ENCODE measurements around the gene CERS6. TPM values are rescaled to one million over a fixed set of nuclear protein-coding genes. Genes with fewer than 3 reads are reported as not detected.

Gene CERS6
- total and polyA plus RNA-seq, 10 of the 15 experiments (the other 5 are each of a cell fraction or from before 2014, with no cell fraction given), result 1.3 to 20.4 (median 14.1) TPM

DNA sequence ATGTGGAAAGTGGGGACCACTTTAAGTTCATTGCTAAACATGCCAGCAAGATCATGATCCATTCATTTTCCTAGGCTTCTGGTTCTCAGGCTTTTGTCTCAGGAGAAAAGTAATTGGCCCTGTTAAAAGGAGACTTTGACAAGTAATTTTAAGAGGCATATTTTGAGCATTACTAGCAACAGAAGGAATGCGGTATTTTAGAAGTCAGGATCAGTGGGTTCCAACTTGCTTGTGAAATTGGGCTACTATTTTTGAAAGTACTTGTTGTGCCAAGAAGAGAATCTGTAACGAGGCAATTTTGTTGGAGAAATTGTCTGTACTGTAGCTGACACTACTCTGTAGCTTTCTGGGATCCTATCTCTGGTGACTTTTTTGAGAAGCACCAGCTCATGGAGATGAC lies 59.4 kb downstream of the CERS6 start (continued):
- TF ChIP-seq MTA3 (IDR thresholded peaks at IDR 0.05; ENCODE audit: borderline replicate concordance, low read length), result no peak
- no peak for TF ChIP-seq CBX3 (IDR thresholded peaks at IDR 0.05; ENCODE audit: borderline replicate concordance, low read depth)
- TF ChIP-seq BRCA1 (IDR thresholded peaks at IDR 0.05; ENCODE audit: low read depth, low read length), result no peak

DNA sequence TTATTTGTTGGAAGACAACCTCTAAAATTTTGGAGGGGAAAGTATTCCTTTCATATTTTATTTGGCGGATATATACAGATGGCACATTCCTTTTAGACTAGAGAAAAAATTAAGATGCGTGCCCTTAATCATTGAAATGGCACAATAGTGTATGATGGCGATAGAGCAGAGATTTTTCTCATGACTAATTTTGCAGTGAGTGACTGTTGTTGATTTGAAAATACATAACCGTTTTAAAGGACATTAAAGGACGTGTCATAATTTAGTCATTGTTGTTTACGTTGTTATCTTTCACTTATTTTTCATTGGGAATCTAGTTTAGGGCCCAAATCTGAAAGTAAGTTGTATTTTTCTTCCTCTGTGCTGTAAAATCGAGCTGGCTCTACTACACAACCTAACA lies 61.7 kb downstream of the CERS6 start:
- 98% methylated on average over 7 of the region's 7 CpGs for WGBS (ENCODE audit: insufficient coverage, insufficient replicate concordance, low lambda C conversion rate, missing lambda C conversion rate)

DNA sequence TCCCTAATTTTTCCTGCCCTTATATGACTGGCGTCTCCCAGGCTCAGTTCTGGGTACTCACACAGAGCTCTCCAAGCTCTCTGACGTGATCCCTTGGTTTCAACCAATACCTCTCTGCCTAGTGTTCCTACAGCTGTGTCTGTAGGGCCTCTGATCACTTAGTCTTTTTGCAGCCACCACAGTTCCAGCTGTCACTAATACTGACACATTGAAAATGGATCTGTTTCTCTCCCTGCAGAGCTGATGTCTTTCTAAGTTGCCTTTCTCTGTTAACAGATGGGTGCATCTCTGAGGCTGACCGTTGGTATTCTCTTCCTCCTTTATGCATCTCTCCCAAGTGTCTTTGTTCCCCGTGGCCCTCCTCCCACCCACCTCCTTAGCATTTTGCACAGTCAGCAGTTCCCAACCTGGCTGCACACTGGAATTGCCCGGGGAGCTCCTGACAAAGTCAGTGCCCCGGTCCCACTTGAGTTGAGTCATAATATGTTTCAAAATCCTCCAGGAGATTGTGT lies 62.5 kb downstream of the CERS6 start:
- ChIA-PET CTCF (interaction anchor here (0.6 to 0.9 kb wide), 2 partner anchors 9 to 1558 kb away, joined by 3 read pairs; no protein-coding TSS in a partner anchor), POLR2A (no interaction called here), SMC1A (ENCODE audit: uncharacterized antibody, unreplicated experiment) (interaction anchor here (0.7 to 0.9 kb wide), 2 partner anchors 28 to 223 kb away, joined by 3 read pairs; no protein-coding TSS in a partner anchor), RAD21 (ENCODE audit: unreplicated experiment) (no interaction called here)
- Histone ChIP-seq H3K9me3 (replicated peaks; ENCODE audit: control insufficient read depth, insufficient read depth, low read length) (no peaks in the 10 kb centered on the region; the same call in 1 of the 3 replicates), H3K36me3 (ENCODE audit: control insufficient read depth in 2 of 2, insufficient read depth in 2 of 2, low read length in 1 of 2) (no peaks in the 10 kb centered on the region; a peak in 1 of 4 replicates), H3K79me2 (ENCODE audit: control insufficient read depth, insufficient read depth, low read length) (peaks cover 80% of the 10 kb centered on the region), H3K9ac (ENCODE audit: control insufficient read depth, insufficient read depth, low read length) (no peak overlapping the region), H3K4me1 (ENCODE audit: control insufficient read depth, insufficient read depth, low read length) (peaks cover 46% of the 10 kb centered on the region), H3K4me3 (no peak overlapping the region), H2AFZ (ENCODE audit: control insufficient read depth, low read depth, low read length) (no peak overlapping the region), H3K4me2 (ENCODE audit: control insufficient read depth, insufficient read depth) (peak overlapping the region; percentile 23; the same call in 1 of the 2 replicates), H4K20me1 (ENCODE audit: control insufficient read depth, insufficient read depth) (no peaks in the 10 kb centered on the region), H3K27ac (ENCODE audit: control insufficient read depth, insufficient read depth) (peak overlapping the region; percentile 55), H3K27me3 (replicated peaks in 1 of 2; ENCODE audit: control insufficient read depth in 2 of 2, insufficient read depth in 2 of 2, low read length in 1 of 2) (no peaks in the 10 kb centered on the region)
- in situ Hi-C loops (cut with MboI), result no loop called here
- FAIRE-seq (no peak), ATAC-seq (peak; percentile 52), DNase-seq (ENCODE audit: low read depth, low spot score) (no peak)
- TF ChIP-seq MTA2 (IDR thresholded peaks at IDR 0.05; ENCODE audit: low read depth), result no peak
- TF ChIP-seq, protein P1, sequence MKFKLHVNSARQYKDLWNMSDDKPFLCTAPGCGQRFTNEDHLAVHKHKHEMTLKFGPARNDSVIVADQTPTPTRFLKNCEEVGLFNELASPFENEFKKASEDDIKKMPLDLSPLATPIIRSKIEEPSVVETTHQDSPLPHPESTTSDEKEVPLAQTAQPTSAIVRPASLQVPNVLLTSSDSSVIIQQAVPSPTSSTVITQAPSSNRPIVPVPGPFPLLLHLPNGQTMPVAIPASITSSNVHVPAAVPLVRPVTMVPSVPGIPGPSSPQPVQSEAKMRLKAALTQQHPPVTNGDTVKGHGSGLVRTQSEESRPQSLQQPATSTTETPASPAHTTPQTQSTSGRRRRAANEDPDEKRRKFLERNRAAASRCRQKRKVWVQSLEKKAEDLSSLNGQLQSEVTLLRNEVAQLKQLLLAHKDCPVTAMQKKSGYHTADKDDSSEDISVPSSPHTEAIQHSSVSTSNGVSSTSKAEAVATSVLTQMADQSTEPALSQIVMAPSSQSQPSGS (IDR thresholded peaks at IDR 0.05; ENCODE audit: low read length), result 0 out of 2 replicates have a peak, but pooled peaks have one; percentile 11
- no TSS peak for BruUV-seq (replicated peaks)
- WGBS (ENCODE audit: insufficient coverage, insufficient replicate concordance, low lambda C conversion rate, missing lambda C conversion rate), result 57% methylated on average over 6 of the region's 6 CpGs
- intact Hi-C loops (cut with micrococcal nuclease; ENCODE audit: unreplicated experiment), result no loop called here

More for the DNA sequence above, 61.7 kb downstream of the CERS6 start:
- Histone ChIP-seq H3K4me1 (ENCODE audit: control insufficient read depth, insufficient read depth, low read length) (peaks cover 38% of the 10 kb centered on the region), H2AFZ (ENCODE audit: control insufficient read depth, low read depth, low read length) (no peak overlapping the region), H3K79me2 (ENCODE audit: control insufficient read depth, insufficient read depth, low read length) (peaks cover 77% of the 10 kb centered on the region), H3K27ac (ENCODE audit: control insufficient read depth, insufficient read depth) (no peak overlapping the region), H3K4me3 (no peak overlapping the region), H3K27me3 (replicated peaks in 1 of 2; ENCODE audit: control insufficient read depth in 2 of 2, insufficient read depth in 2 of 2, low read length in 1 of 2) (no peaks in the 10 kb centered on the region), H4K20me1 (ENCODE audit: control insufficient read depth, insufficient read depth) (no peaks in the 10 kb centered on the region), H3K4me2 (ENCODE audit: control insufficient read depth, insufficient read depth) (no peak overlapping the region), H3K9me3 (replicated peaks; ENCODE audit: control insufficient read depth, insufficient read depth, low read length) (no peaks in the 10 kb centered on the region; the same call in 1 of the 3 replicates), H3K9ac (ENCODE audit: control insufficient read depth, insufficient read depth, low read length) (no peak overlapping the region), H3K36me3 (ENCODE audit: control insufficient read depth in 2 of 2, insufficient read depth in 2 of 2, low read length in 1 of 2) (no peaks in the 10 kb centered on the region; a peak in 2 of 4 replicates)
- SMC1A ChIA-PET (ENCODE audit: uncharacterized antibody, unreplicated experiment), result interaction anchor here (0.6 kb wide), 1 partner anchor 76 kb away, joined by 3 read pairs; no protein-coding TSS in a partner anchor
- CTCF ChIA-PET, result interaction anchor here (0.9 kb wide), 1 partner anchor 9 kb away, joined by 3 read pairs; no protein-coding TSS in a partner anchor
- in situ Hi-C loops (cut with MboI) (no loop called here), intact Hi-C loops (cut with micrococcal nuclease; ENCODE audit: unreplicated experiment) (no loop called here)
- no peak for ATAC-seq
- no peak for TF ChIP-seq GATAD2B (conservative IDR thresholded peaks at IDR 0.05; ENCODE audit: low read depth)
- no peak for TF ChIP-seq SREBF2 (IDR thresholded peaks at IDR 0.05; ENCODE audit: low read length)
- TF ChIP-seq MYC (IDR thresholded peaks at IDR 0.05; ENCODE audit: insufficient read depth, insufficient read length, insufficient replicate concordance, low read length, severe bottlenecking), result no peak
- no peak for TF ChIP-seq MEF2B (IDR thresholded peaks at IDR 0.05; ENCODE audit: partially characterized antibody, poor library complexity, severe bottlenecking)
- POLR2A ChIA-PET, result no interaction called here
- FAIRE-seq, result no peak
- DNase-seq (ENCODE audit: low read depth, low spot score), result no peak
- RAD21 ChIA-PET (ENCODE audit: unreplicated experiment), result no interaction called here
- no TSS peak for BruUV-seq (replicated peaks)

Data from GM12878 (cell line).